ENCODE data around the gene ZIC2.
"Not testable (repeated sequence)": the region's sequence is repeated elsewhere in the genome, so short reads cannot be mapped to it uniquely, and the experiment has no call there.

Gene ZIC2

DNA sequence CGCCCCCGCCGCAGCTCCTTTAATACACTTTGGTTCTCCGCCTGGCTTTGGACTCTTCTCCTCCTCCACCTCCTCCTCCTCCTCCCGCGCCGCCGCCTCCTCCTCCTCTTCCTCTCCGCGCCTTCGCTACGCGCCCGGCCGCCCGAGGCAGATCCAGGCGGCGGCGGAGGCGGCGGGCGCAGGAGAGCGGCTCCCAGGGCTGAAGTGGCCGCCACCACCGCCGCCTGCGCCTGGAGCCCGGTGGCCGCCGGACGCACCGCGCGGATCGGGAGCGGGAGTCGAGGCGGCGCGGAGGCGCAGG lies at the start of gene ZIC2:
ZIC2 (plus strand) TSS at position 50 of the 301 bp plus-strand sequence. CDS start 281 bp downstream, outside the sequence.
- DNase-seq (ENCODE audit: low read depth in 2 of 2, low spot score in 1 of 2), result no peak

- DNase-seq (ENCODE audit: low read depth in 2 of 2, low spot score in 1 of 2), result no peak
Measured at GRCh38 chr13:99932912-99933311, 48.7 kb upstream of the ZIC2 start.

DNA sequence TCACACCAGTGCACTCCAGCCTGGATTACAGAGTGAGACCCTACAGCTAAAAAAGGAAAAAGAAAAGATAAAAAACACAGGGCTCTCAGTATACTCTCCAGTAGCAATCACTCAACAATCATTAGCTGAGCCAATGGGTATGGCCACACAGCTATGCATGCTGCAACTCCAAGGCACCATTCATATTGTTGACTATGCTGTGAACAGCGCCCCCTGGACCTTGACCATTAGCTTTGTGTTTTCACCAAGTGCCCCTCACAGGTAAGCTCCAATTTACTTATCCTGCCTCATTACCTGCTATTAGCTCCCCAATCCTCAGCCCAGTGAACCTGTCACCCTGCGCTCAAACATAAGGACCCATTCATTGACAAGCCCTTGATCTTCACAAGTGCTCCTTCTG lies 45.8 kb upstream of the ZIC2 start:
- no peak for DNase-seq (ENCODE audit: low read depth in 2 of 2, low spot score in 1 of 2)

DNA sequence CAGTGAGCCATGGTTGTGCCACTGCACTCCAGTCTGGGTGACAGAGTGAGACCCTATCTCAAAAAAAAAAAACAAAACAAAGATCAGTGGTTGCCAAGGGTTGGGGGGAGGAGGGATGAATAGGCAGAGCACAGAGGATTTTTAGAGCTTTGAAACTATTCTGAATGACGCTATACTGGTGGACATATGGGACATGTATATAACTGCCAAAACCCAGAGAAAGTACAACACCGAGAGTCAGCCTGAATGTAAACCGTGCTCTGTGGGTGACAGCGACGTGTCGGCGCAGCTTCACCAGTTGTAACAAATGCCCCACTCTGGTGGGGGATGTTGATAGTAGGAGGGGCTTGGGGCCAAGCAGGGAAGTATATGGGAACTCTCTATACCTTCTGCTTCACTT lies 42.9 kb upstream of the ZIC2 start:
- DNase-seq (ENCODE audit: low read depth in 2 of 2, low spot score in 1 of 2), result no peak

- no peak for DNase-seq (ENCODE audit: low read depth in 2 of 2, low spot score in 1 of 2)
Measured at GRCh38 chr13:99941086-99941485, 40.5 kb upstream of the ZIC2 start.

DNA sequence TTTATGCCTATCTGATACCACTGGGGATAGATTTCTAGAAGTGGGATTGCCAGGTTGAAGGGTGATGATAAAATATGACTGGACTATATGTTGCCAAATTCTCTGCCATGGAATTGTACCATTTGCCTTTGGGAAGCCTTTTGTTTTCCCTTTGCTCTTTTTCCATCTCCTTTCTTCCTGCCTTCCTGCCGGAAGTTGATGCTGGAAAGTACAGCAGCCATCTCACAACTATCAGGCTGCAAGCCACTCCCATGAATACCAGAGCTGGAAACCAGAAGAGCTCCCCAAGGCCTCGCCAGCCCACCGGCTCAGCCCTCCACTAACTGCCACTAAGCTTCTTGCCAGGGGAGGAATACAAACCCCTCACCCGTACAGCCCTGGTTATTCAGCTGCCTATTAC lies 39.7 kb upstream of the ZIC2 start:
- DNase-seq (ENCODE audit: low read depth in 2 of 2, low spot score in 1 of 2), result no peak

GRCh38 chr13:99944102-99944501 lies 37.5 kb upstream of the ZIC2 start:
- no peak for DNase-seq (ENCODE audit: low read depth in 2 of 2, low spot score in 1 of 2)

DNA sequence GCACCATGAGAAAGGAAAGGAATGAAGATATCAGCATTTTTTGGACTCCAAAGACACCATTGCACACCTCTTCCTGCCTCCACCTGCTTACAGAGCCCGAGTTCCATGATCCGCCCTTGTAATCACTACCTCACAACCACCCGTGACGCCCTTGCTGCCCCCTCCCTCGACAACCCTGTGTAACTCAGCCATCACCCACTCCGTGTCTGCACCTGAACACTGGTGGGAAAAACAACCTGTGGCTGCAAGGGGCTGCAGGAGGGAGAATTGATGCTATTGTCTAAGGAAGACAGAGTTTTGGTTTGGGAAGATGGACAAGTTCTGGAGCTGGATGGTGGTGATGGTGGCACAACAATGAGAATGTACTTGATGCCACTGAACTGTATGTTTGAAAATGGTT lies 37.0 kb upstream of the ZIC2 start:
- DNase-seq (ENCODE audit: low read depth in 2 of 2, low spot score in 1 of 2), result no peak

GRCh38 chr13:99945515-99945914 lies 36.1 kb upstream of the ZIC2 start:
- DNase-seq (ENCODE audit: low read depth in 2 of 2, low spot score in 1 of 2), result not testable (repeated sequence)

DNA sequence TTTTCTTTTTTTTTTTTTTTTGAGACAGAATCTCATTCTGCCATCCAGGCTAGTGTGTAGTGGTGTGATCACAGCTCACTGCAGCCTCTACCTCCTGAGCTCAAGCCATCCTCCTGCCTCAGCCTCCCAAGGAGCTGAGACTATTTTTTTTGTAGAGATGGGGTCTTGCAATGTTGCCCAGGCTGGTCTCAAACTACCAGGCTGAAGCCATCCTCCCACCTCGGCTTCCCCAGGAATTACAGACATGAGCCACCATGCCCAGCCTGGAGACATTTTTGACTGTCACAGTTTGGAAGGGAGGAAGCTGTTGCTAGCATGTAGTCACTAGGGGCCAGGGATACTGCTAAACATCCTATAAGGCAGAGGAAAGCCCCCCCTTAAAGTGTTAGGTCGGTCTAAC lies 33.9 kb upstream of the ZIC2 start:
- DNase-seq (ENCODE audit: low read depth in 2 of 2, low spot score in 1 of 2), result no peak

- DNase-seq (ENCODE audit: low read depth in 2 of 2, low spot score in 1 of 2), result no peak
Measured at GRCh38 chr13:99948411-99948810, 33.2 kb upstream of the ZIC2 start.

GRCh38 chr13:99948907-99949678 lies 32.5 kb upstream of the ZIC2 start:
- no peak for DNase-seq (ENCODE audit: low read depth in 2 of 2, low spot score in 1 of 2)

- no peak for DNase-seq (ENCODE audit: low read depth in 2 of 2, low spot score in 1 of 2)
Measured at GRCh38 chr13:99949679-99950413, 31.7 kb upstream of the ZIC2 start.

DNA sequence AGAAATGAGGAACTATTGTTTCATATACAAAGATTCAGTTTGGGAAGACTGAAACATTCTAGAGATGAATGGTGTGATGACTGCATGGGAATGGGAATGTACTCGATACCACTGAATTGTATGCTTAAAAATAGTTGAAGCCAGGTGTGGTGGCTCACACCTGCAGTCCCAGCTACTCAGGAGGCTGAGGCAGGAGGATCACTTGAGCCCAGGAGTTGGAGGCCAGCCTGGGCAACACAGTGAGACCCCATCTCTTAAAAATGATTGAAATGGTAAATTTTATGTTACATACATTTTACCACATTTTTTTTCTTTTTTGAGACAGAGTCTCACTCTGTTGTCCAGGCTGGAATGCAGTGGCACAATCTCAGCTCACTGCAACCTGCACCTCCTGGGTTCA lies 29.9 kb upstream of the ZIC2 start:
- not testable (repeated sequence) for DNase-seq (ENCODE audit: low read depth in 2 of 2, low spot score in 1 of 2)

- DNase-seq (ENCODE audit: low read depth in 2 of 2, low spot score in 1 of 2), result no peak
Measured at GRCh38 chr13:99953138-99953755, 28.3 kb upstream of the ZIC2 start.

- no peak for DNase-seq (ENCODE audit: low read depth in 2 of 2, low spot score in 1 of 2)
Measured at GRCh38 chr13:99955107-99955746, 26.4 kb upstream of the ZIC2 start.

GRCh38 chr13:99955747-99956472 lies 25.7 kb upstream of the ZIC2 start:
- DNase-seq (ENCODE audit: low read depth in 2 of 2, low spot score in 1 of 2), result no peak

GRCh38 chr13:99956473-99957349 lies 24.9 kb upstream of the ZIC2 start:
- no peak for DNase-seq (ENCODE audit: low read depth in 2 of 2, low spot score in 1 of 2)

- no peak for DNase-seq (ENCODE audit: low read depth in 2 of 2, low spot score in 1 of 2)
Measured at GRCh38 chr13:99958406-99959126, 23.0 kb upstream of the ZIC2 start.

DNA sequence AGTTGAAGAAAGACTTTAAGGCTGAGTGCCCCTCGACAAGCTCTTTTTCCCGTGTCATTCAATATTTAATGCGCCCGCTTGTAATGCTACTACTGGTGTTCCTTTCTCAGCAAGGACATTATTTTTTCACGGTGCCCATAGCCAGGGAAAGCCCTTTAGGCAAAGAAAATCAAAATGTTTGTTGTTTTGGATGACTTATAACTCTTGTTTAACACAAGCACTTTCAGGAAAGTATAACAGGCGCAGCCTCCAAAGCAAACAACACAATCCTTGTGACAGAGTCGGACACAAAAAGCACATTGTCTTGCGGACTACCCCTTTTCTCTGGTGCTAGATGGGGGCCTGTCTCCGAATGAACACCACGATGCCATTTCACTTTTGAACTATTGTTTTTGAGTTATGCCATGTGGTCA lies 22.5 kb upstream of the ZIC2 start:
- no peak for DNase-seq (ENCODE audit: low read depth in 2 of 2, low spot score in 1 of 2)

All from stimulated activated CD8-positive, alpha-beta memory T cell treated with anti-CD3 and anti-CD28 coated beads, Interleukin-4, amount 100 ng/mL, for 4 hours (primary cell).